HEK293 (cell line): ENCODE results near the gene PEPD.

Experiments used
- CTCF ChIA-PET: fragments of 350-600 bp; formaldehyde crosslinking; extraction: SDS; loops from one replicate; lab custom pipeline; 2021; ENCODE audit warnings: antibody characterized with exemption; lab: Yijun Ruan, JAX
- POLR2A ChIA-PET: fragments of 300-600 bp; formaldehyde crosslinking; extraction: SDS; loops from one replicate; lab custom pipeline; 2020; ENCODE audit warnings: antibody characterized with exemption, inconsistent platforms; lab: Yijun Ruan, JAX
- H3K27ac ChIP-seq: fragments of 200-500 bp; sonication (Bioruptor generic); 2 replicates; pipeline ENCODE4 v1.5.1; 2014; ENCODE audit warnings: low read depth, low read length, control low read depth, inconsistent platforms; ENCODE audit errors: extremely low read depth
- H3K36me3 ChIP-seq, 2 experiments: fragments of 200-500 bp in 1 of 2; sonication (Bioruptor generic) in 1 of 2; 1 replicate in 1 of 2; 2 replicates in 1 of 2; pipeline ENCODE4 v1.5.1; 2014 to 2017; ENCODE audit warnings: inconsistent platforms in 2 of 2, low read length in 2 of 2; ENCODE audit not compliant: control insufficient read depth in 2 of 2, insufficient read depth in 1 of 2
- H3K4me1 ChIP-seq: fragments of 200-500 bp; sonication (Bioruptor generic); 2 replicates; pipeline ENCODE4 v1.5.1; 2014; ENCODE audit warnings: mild to moderate bottlenecking, low read length, inconsistent platforms; ENCODE audit not compliant: control insufficient read depth, insufficient read depth
- H3K4me3 ChIP-seq: 2 replicates; pipeline ENCODE4 v1.5.1; 2011; ENCODE audit warnings: low read depth, mild to moderate bottlenecking, control low read depth, low read length, moderate library complexity
- H3K9me3 ChIP-seq: fragments of 200-500 bp; sonication (Bioruptor generic); 2 replicates; pipeline ENCODE4 v1.5.1; 2014; ENCODE audit warnings: low read depth, low read length, inconsistent platforms; ENCODE audit not compliant: control insufficient read depth, insufficient read depth
- AEBP2 ChIP-seq: fragments of 450-650 bp; formaldehyde crosslinking; IDR thresholded peaks from 2 replicates; pipeline ENCODE4 v1.5.1; 2016; ENCODE audit warnings: missing biosample characterization, missing genetic modification characterization, borderline replicate concordance
- EGR2 ChIP-seq: fragments of 450-650 bp; formaldehyde crosslinking; IDR thresholded peaks from 2 replicates; pipeline ENCODE4 v1.5.1; 2016; ENCODE audit warnings: low read depth, missing biosample characterization, missing genetic modification characterization
- HOXD13 ChIP-seq: sonication (generic); formaldehyde crosslinking; IDR thresholded peaks from 2 replicates; pipeline ENCODE4 v1.8.0; 2022; ENCODE audit warnings: missing genetic modification reagents, borderline replicate concordance
- KLF10 ChIP-seq: fragments of 450-650 bp; IDR thresholded peaks from 2 replicates; pipeline ENCODE4 v1.5.1; 2018; ENCODE audit warnings: missing biosample characterization, mild to moderate bottlenecking, missing genetic modification characterization
- PBX3 ChIP-seq: sonication (generic); formaldehyde crosslinking; IDR thresholded peaks from 2 replicates; pipeline ENCODE4 v1.8.1; 2022; ENCODE audit warnings: mild to moderate bottlenecking, moderate library complexity, missing genetic modification reagents
- PRDM1 ChIP-seq: fragments of 450-650 bp; formaldehyde crosslinking; IDR thresholded peaks from 2 replicates; pipeline ENCODE4; 2016; ENCODE audit warnings: missing biosample characterization, missing genetic modification characterization
- TCF7L2 ChIP-seq: IDR thresholded peaks from 2 replicates; pipeline ENCODE4 v1.6.1; 2011; ENCODE audit warnings: low read depth, mild to moderate bottlenecking, inconsistent platforms, low read length, moderate library complexity, borderline replicate concordance
- ZBTB11 ChIP-seq: fragments of 450-650 bp; formaldehyde crosslinking; conservative IDR thresholded peaks from 2 replicates; pipeline ENCODE4 v1.5.1; 2016; ENCODE audit warnings: low read depth, missing biosample characterization, missing genetic modification characterization
- ZNF121 ChIP-seq: fragments of 450-650 bp; formaldehyde crosslinking; IDR thresholded peaks from 2 replicates; pipeline ENCODE4 v1.5.1; 2016; ENCODE audit warnings: missing biosample characterization, missing genetic modification characterization
- ZNF140 ChIP-seq: fragments of 450-650 bp; formaldehyde crosslinking; IDR thresholded peaks from 2 replicates; pipeline ENCODE4 v1.5.1; 2016; ENCODE audit warnings: missing biosample characterization, missing genetic modification characterization
- ZNF16 ChIP-seq: fragments of 450-650 bp; formaldehyde crosslinking; IDR thresholded peaks from 2 replicates; pipeline ENCODE4 v1.5.1; 2016; ENCODE audit warnings: low read depth, missing biosample characterization, missing genetic modification characterization
- ZNF202 ChIP-seq: fragments of 450-650 bp; formaldehyde crosslinking; IDR thresholded peaks from 2 replicates; pipeline ENCODE4 v1.5.1; 2016; ENCODE audit warnings: missing biosample characterization, missing genetic modification characterization, borderline replicate concordance
- ZNF211 ChIP-seq: fragments of 450-650 bp; formaldehyde crosslinking; IDR thresholded peaks from 2 replicates; pipeline ENCODE4 v1.5.1; 2016; ENCODE audit warnings: low read depth, missing biosample characterization, missing genetic modification characterization
- ZNF214 ChIP-seq: fragments of 450-650 bp; formaldehyde crosslinking; IDR thresholded peaks from 2 replicates; pipeline ENCODE4 v1.5.1; 2017; ENCODE audit warnings: missing biosample characterization, mild to moderate bottlenecking, missing genetic modification characterization, borderline replicate concordance
- ZNF239 ChIP-seq: fragments of 450-650 bp; formaldehyde crosslinking; IDR thresholded peaks from 2 replicates; pipeline ENCODE4 v1.5.1; 2016; ENCODE audit warnings: missing biosample characterization, missing genetic modification characterization
- ZNF266 ChIP-seq: fragments of 450-650 bp; formaldehyde crosslinking; IDR thresholded peaks from 2 replicates; pipeline ENCODE4 v1.5.1; 2016; ENCODE audit warnings: missing biosample characterization, missing genetic modification characterization, low read depth
- ZNF416 ChIP-seq: fragments of 450-650 bp; formaldehyde crosslinking; IDR thresholded peaks from 2 replicates; pipeline ENCODE4 v1.5.1; 2016; ENCODE audit warnings: missing biosample characterization, missing genetic modification characterization
- ZNF433 ChIP-seq: fragments of 450-650 bp; formaldehyde crosslinking; IDR thresholded peaks from 2 replicates; pipeline ENCODE4 v1.5.1; 2016; ENCODE audit warnings: missing biosample characterization, missing genetic modification characterization, low read depth
- ZNF514 ChIP-seq: fragments of 450-650 bp; formaldehyde crosslinking; IDR thresholded peaks from 2 replicates; pipeline ENCODE4 v1.5.1; 2016; ENCODE audit warnings: missing biosample characterization, missing genetic modification characterization
- ZNF530 ChIP-seq: fragments of 450-650 bp; formaldehyde crosslinking; IDR thresholded peaks from 2 replicates; pipeline ENCODE4 v1.5.1; 2016; ENCODE audit warnings: low read depth, missing biosample characterization, missing genetic modification characterization
- ZNF549 ChIP-seq: fragments of 450-650 bp; IDR thresholded peaks from 2 replicates; pipeline ENCODE4 v1.5.1; 2018; ENCODE audit warnings: missing biosample characterization, missing genetic modification characterization, mild to moderate bottlenecking, inconsistent platforms, moderate library complexity
- ZNF555 ChIP-seq: fragments of 450-650 bp; formaldehyde crosslinking; conservative IDR thresholded peaks from 2 replicates; pipeline ENCODE4 v1.5.1; 2017; ENCODE audit warnings: missing biosample characterization, mild to moderate bottlenecking, missing genetic modification characterization, inconsistent platforms
- ZNF560 ChIP-seq: fragments of 450-650 bp; formaldehyde crosslinking; IDR thresholded peaks from 2 replicates; pipeline ENCODE4 v1.5.1; 2017; ENCODE audit warnings: missing biosample characterization, missing genetic modification characterization, borderline replicate concordance
- ZNF626 ChIP-seq: fragments of 450-650 bp; sonication (Bioruptor Pico); formaldehyde crosslinking; IDR thresholded peaks from 2 replicates; pipeline ENCODE4 v1.5.1; 2018; ENCODE audit warnings: missing biosample characterization, missing genetic modification characterization, inconsistent platforms
- ZNF654 ChIP-seq: fragments of 450-650 bp; formaldehyde crosslinking; IDR thresholded peaks from 2 replicates; pipeline ENCODE4 v1.5.1; 2016; ENCODE audit warnings: low read depth, missing biosample characterization, missing genetic modification characterization
- ZNF677 ChIP-seq: fragments of 450-650 bp; IDR thresholded peaks from 2 replicates; pipeline ENCODE4 v1.5.0; 2018; ENCODE audit warnings: missing biosample characterization, mild to moderate bottlenecking, missing genetic modification characterization, moderate library complexity
- TF ChIP-seq, protein P1 (sequence below): fragments of 450-650 bp; formaldehyde crosslinking; IDR thresholded peaks from 2 replicates; pipeline ENCODE4 v1.5.1; 2016; ENCODE audit warnings: missing biosample characterization, missing genetic modification characterization

The PEPD gene

GRCh38 chr19:33552928-33553279, 31.3 kb upstream of the PEPD start (continued):
- no peak for TF ChIP-seq ZNF549 (tag by site-specific recombination)
- TF ChIP-seq ZNF239 (tag by site-specific recombination) = no peak
- TF ChIP-seq ZNF555 (tag by site-specific recombination) = no peak
- no peak for TF ChIP-seq ZNF560 (tag by site-specific recombination)
- TF ChIP-seq TCF7L2 = no peak
- no peak for TF ChIP-seq ZNF266
- TF ChIP-seq ZNF530 (tag by site-specific recombination) = no peak

GRCh38 chr19:33552191-33552927, 30.8 kb upstream of the PEPD start:
- H3K4me3 ChIP-seq = no peak overlapping the region
- ChIA-PET CTCF (no interaction called here), POLR2A (no interaction called here)
- H3K9me3 ChIP-seq = no peaks in the 10 kb centered on the region
- no peak overlapping the region for H3K27ac ChIP-seq
- no peaks in the 10 kb centered on the region for H3K4me1 ChIP-seq
- H3K36me3 ChIP-seq = no peaks in the 10 kb centered on the region
- TF ChIP-seq ZNF433 (tag by site-specific recombination) (no peak), ZNF202 (tag by site-specific recombination) (no peak), ZNF211 (tag by site-specific recombination) (no peak), EGR2 (tag by site-specific recombination) (no peak), PBX3 (no peak), ZNF214 (tag by site-specific recombination) (no peak), ZNF121 (tag by site-specific recombination) (no peak), ZNF514 (tag by site-specific recombination) (no peak), ZNF654 (no peak), ZNF140 (no peak), AEBP2 (no peak), KLF10 (no peak), PRDM1 (no peak), ZNF416 (tag by site-specific recombination) (no peak), ZBTB11 (no peak), HOXD13 (CRISPR knock-in tag) (no peak), ZNF677 (tag by site-specific recombination) (no peak), ZNF16 (no peak), ZNF626 (tag by site-specific recombination) (no peak)
- TF ChIP-seq, protein P1, sequence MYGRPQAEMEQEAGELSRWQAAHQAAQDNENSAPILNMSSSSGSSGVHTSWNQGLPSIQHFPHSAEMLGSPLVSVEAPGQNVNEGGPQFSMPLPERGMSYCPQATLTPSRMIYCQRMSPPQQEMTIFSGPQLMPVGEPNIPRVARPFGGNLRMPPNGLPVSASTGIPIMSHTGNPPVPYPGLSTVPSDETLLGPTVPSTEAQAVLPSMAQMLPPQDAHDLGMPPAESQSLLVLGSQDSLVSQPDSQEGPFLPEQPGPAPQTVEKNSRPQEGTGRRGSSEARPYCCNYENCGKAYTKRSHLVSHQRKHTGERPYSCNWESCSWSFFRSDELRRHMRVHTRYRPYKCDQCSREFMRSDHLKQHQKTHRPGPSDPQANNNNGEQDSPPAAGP (tag by site-specific recombination) = no peak
